Measurements from ENCODE around the gene FSTL4. TPM values are rescaled to one million over a fixed set of nuclear protein-coding genes. Genes with fewer than 3 reads are reported as not detected.

The FSTL4 gene
- total and polyA plus RNA-seq, 2 of the 13 experiments (the other 11 are each of a cell fraction or from before 2014, with no cell fraction given), result 2.1 to 3.0 TPM

- 0 out of 2 replicates have a peak, but pooled peaks have one; percentile 16 for TF ChIP-seq PAXIP1 (CRISPR knock-in tag; conservative IDR thresholded peaks at IDR 0.05)
Measured at GRCh38 chr5:133249593-133249992, 362.7 kb downstream of the FSTL4 start (continued).

GRCh38 chr5:133247881-133248624 is 364.3 kb downstream of the FSTL4 start:
- peak; percentile 81 for ATAC-seq
- TF ChIP-seq ZFY (CRISPR knock-in tag; IDR thresholded peaks at IDR 0.05), result no peak
- TF ChIP-seq HNF4G (IDR thresholded peaks at IDR 0.05; ENCODE audit: borderline replicate concordance, low read depth, low read length), result no peak
- TF ChIP-seq HNF4G (CRISPR knock-in tag; IDR thresholded peaks at IDR 0.05; ENCODE audit: borderline replicate concordance, low read depth), result no peak
- TF ChIP-seq GATAD1 (CRISPR knock-in tag; IDR thresholded peaks at IDR 0.05), result 0 out of 2 replicates have a peak, but pooled peaks have one; percentile 24
- TF ChIP-seq ZNF484 (CRISPR knock-in tag; IDR thresholded peaks at IDR 0.05; ENCODE audit: borderline replicate concordance, low read depth), result no peak
- no peak for TF ChIP-seq HNRNPH1 (optimal IDR thresholded peaks at IDR 0.05; ENCODE audit: low read depth, low read length)
- TF ChIP-seq ZNF768 (CRISPR knock-in tag; IDR thresholded peaks at IDR 0.05), result no peak
- no peak for TF ChIP-seq ZNF142 (CRISPR knock-in tag; IDR thresholded peaks at IDR 0.05)
- TF ChIP-seq ZNF597 (CRISPR knock-in tag; IDR thresholded peaks at IDR 0.05), result no peak
- TF ChIP-seq EHMT2 (IDR thresholded peaks at IDR 0.05; ENCODE audit: borderline replicate concordance, low read depth, low read length), result no peak

More at GRCh38 chr5:133247881-133248624, 364.3 kb downstream of the FSTL4 start:
- POLR2A ChIA-PET, result no interaction called here
- Histone ChIP-seq H3K79me2 (ENCODE audit: insufficient read depth, low read length) (no peaks in the 10 kb centered on the region), H2AFZ (ENCODE audit: low read length) (no peak overlapping the region), H4K20me1 (ENCODE audit: insufficient read depth, low read length) (no peaks in the 10 kb centered on the region), H3K27ac (ENCODE audit: extremely low read length, insufficient read depth, low read length) (no peak overlapping the region), H3K4me3 (replicated peaks in 1 of 3; ENCODE audit: insufficient read depth in 1 of 3, low read depth in 2 of 3, low read length in 3 of 3) (no peak overlapping the region), H3K27me3 (ENCODE audit: control insufficient read depth in 1 of 2, insufficient read depth in 2 of 2, low read length in 2 of 2) (no peaks in the 10 kb centered on the region), H3K4me2 (ENCODE audit: low read depth, low read length) (no peak overlapping the region), H3K4me1 (ENCODE audit: insufficient read depth, low read length) (peaks cover 66% of the 10 kb centered on the region), H3K9me3 (ENCODE audit: low read length) (no peaks in the 10 kb centered on the region), H3K9ac (ENCODE audit: insufficient read depth, low read depth, low read length) (no peak overlapping the region), H3K36me3 (replicated peaks in 1 of 2; ENCODE audit: control insufficient read depth in 1 of 2, insufficient read depth in 2 of 2, low read length in 2 of 2) (no peaks in the 10 kb centered on the region)
- BruUV-seq (replicated peaks), result no TSS peak
- intact Hi-C loops (cut with micrococcal nuclease; ENCODE audit: unreplicated experiment), result loop anchor here (1.0 kb wide), 1 partner anchor 137 kb away; no protein-coding TSS in a partner anchor
- 44% methylated on average over 4 of the region's 5 CpGs for WGBS (ENCODE audit: low lambda C conversion rate)
- in situ Hi-C loops (cut with HindIII; ENCODE audit: extremely low pct_ligation_motif_present, low pct_unique_long_range_greater_than_20kb), result no loop called here
- DNase-seq (ENCODE audit: low spot score) (peak; percentile 74), FAIRE-seq (peak; percentile 83)
- CTCF ChIA-PET (ENCODE audit: low intra/inter-chr PET ratio, low total read pairs), result interaction anchor here (1.7 kb wide), 1 partner anchor 137 kb away, joined by 25 read pairs; no protein-coding TSS in a partner anchor

All from HepG2 (cell line).